ENCODE results near the gene SCO2. TPM values are rescaled to one million over a fixed set of nuclear protein-coding genes. Genes with fewer than 3 reads are reported as not detected.

Gene SCO2
- total RNA-seq, 1 experiment from 2014 or later, result 7.7 TPM

GRCh38 chr22:50532824-50533796 lies 7.7 kb upstream of the SCO2 start:
- DNase-seq (ENCODE audit: low read depth), result no peak

GRCh38 chr22:50531962-50532674 lies 6.7 kb upstream of the SCO2 start:
- no peak for DNase-seq (ENCODE audit: low read depth)

GRCh38 chr22:50531546-50531961 lies 6.2 kb upstream of the SCO2 start:
- DNase-seq (ENCODE audit: low read depth), result no peak

GRCh38 chr22:50530877-50531545 lies 5.6 kb upstream of the SCO2 start:
- peak; percentile 55 for DNase-seq (ENCODE audit: low read depth)

GRCh38 chr22:50530580-50530876 lies 5.1 kb upstream of the SCO2 start:
- no peak for DNase-seq (ENCODE audit: low read depth)

- DNase-seq (ENCODE audit: low read depth), result peak; percentile 43
Observed at GRCh38 chr22:50529897-50530579, 4.6 kb upstream of the SCO2 start, which contains the start of gene TYMP. TSS of gene TYMP (minus strand) at chr22:50530012. CDS start at chr22:50529709, 303 bp downstream.

- DNase-seq (ENCODE audit: low read depth), result no peak
Observed at GRCh38 chr22:50529416-50529896, 4.1 kb upstream of the SCO2 start.

GRCh38 chr22:50528682-50529415 lies 3.5 kb upstream of the SCO2 start:
- DNase-seq (ENCODE audit: low read depth), result no peak

GRCh38 chr22:50527921-50528681 lies 2.7 kb upstream of the SCO2 start:
- no peak for DNase-seq (ENCODE audit: low read depth)

GRCh38 chr22:50526834-50527801 lies 1.7 kb upstream of the SCO2 start:
- no peak for DNase-seq (ENCODE audit: low read depth)

- DNase-seq (ENCODE audit: low read depth), result peak; percentile 67
Observed at GRCh38 chr22:50526108-50526833, 873 bp upstream of the SCO2 start.

GRCh38 chr22:50525858-50526107 lies 385 bp upstream of the SCO2 start:
- no peak for DNase-seq (ENCODE audit: low read depth)

GRCh38 chr22:50524676-50525103 lies 708 bp downstream of the SCO2 start:
- no peak for DNase-seq (ENCODE audit: low read depth)

- no peak for DNase-seq (ENCODE audit: low read depth)
Observed at GRCh38 chr22:50523806-50524675, 1.4 kb downstream of the SCO2 start.

- DNase-seq (ENCODE audit: low read depth), result no peak
Observed at GRCh38 chr22:50523458-50523805, 2.0 kb downstream of the SCO2 start.

- DNase-seq (ENCODE audit: low read depth), result no peak
Observed at GRCh38 chr22:50522806-50523438, 2.5 kb downstream of the SCO2 start.

Measured in LHCN-M2 (cell line).